ENCODE results near the gene ULBP1.

Gene ULBP1

DNA sequence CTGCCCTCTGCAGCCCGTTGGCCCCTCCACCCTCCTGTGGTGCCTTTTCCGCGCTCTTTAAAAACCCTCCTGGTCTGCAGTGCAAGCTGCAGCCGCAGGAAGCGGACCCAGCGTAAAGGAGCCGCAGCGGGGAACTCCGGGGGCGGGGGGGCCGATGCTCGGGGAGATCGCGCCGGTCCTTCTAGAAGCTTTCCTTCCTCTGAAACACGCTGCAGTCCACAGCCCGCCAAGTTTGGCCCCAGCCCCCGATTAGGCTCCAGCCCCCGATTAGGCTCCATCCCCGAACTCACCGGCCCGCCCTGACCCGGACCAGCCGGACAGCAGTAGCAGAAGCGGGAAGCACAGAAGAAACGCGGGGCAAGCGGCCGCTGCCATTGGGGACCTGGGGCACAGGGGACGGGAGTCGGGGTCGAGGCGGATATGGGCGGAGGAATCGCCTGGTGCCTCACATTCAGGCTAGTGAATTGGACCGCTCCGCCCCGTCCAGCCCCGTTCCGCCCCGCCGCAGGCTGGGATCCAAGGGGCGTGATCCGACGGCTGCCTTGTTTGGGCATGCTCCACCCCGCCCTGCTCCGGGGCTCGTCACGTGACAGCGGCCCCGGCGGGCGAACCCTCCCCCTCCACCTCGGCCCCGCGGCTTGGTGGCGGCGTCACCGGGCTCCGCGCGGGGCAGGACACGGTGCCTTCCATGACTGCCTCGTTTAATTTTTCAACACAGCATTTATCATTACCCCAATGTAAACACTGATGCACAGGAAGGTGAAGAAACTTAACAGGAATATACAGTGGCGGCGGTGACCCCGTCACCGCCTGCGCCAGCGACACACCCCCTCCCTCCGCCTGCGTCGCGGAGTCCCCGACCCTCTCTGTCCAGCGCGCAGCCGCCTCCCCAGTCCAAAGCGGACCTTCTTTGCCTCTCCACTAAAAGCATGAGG lies 41.3 kb downstream of the ULBP1 start:
- Histone ChIP-seq H3K4me2 (ENCODE audit: low read depth, low read length, poor library complexity, severe bottlenecking) (peak overlapping the region; percentile 72), H4K20me1 (ENCODE audit: low read depth, low read length) (no peaks in the 10 kb centered on the region), H3K79me2 (ENCODE audit: insufficient read depth, low read length) (no peaks in the 10 kb centered on the region), H3K9me3 (ENCODE audit: insufficient read depth, low read length) (no peaks in the 10 kb centered on the region), H3K9ac (ENCODE audit: low read length) (peak overlapping the region; percentile 73), H3F3A (ENCODE audit: insufficient read depth) (no peaks in the 10 kb centered on the region), H3K4me3 (ENCODE audit: insufficient read depth, low read length, poor library complexity, severe bottlenecking) (peak overlapping the region; percentile 78), H3K27ac (ENCODE audit: low read depth, low read length) (peak overlapping the region; percentile 73), H3K27me3 (ENCODE audit: low read length) (no peaks in the 10 kb centered on the region), H2AFZ (ENCODE audit: low read depth, low read length, severe bottlenecking) (peak overlapping the region; percentile 89), H3K9me2 (replicated peaks; ENCODE audit: insufficient read depth, low read length) (no peaks in the 10 kb centered on the region), H3K36me3 (ENCODE audit: low read length) (no peaks in the 10 kb centered on the region)
- TF ChIP-seq, protein P1, sequence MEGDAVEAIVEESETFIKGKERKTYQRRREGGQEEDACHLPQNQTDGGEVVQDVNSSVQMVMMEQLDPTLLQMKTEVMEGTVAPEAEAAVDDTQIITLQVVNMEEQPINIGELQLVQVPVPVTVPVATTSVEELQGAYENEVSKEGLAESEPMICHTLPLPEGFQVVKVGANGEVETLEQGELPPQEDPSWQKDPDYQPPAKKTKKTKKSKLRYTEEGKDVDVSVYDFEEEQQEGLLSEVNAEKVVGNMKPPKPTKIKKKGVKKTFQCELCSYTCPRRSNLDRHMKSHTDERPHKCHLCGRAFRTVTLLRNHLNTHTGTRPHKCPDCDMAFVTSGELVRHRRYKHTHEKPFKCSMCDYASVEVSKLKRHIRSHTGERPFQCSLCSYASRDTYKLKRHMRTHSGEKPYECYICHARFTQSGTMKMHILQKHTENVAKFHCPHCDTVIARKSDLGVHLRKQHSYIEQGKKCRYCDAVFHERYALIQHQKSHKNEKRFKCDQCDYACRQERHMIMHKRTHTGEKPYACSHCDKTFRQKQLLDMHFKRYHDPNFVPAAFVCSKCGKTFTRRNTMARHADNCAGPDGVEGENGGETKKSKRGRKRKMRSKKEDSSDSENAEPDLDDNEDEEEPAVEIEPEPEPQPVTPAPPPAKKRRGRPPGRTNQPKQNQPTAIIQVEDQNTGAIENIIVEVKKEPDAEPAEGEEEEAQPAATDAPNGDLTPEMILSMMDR (IDR thresholded peaks at IDR 0.05; ENCODE audit: insufficient read depth, low read length, poor library complexity, severe bottlenecking): no peak
- no peak for TF ChIP-seq EZH2phosphoT487 (conservative IDR thresholded peaks at IDR 0.05; ENCODE audit: low read length)

DNA sequence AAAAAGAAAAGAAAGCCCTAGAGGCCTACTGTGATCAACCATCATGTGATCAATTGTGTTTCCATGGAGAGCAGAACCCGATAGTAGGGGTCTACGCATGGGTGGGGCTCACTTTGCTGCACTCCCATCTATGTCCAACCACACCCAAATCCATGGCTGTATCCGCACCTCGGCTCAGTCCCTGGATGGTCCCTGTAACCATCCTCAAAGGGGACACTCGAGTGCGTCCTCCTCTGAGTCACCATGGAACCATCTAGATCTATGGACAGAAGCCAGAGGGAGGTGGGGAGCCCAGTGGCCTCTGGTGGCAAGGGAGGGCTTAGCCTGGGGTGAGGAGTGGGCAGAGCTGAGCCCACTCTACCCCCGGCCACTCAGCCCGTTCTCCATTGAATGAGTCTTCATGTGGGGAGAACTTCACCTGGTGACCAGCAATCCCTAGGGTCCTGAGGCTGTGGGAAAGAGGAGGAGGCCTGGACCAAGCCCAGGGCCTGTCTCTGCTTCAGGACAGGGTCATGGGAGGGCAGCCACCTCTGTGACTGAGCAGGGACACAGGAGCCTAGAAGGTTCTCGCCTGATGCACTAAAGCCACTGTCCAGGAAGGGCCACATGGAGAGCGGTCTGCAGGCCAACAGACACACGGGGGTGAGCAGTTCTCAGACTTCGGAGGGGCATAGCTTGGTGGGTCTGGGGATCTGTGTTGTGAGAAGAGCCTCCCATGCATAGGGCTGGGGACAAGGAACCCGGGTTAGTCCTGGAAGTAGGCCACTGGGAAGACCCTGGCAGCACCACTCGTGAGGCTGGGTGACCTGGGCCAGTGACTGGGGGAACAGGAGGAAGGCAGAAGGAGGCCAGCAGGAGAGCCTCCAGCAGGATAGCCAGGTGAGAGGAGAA lies 42.3 kb downstream of the ULBP1 start:
- Histone ChIP-seq H4K20me1 (ENCODE audit: low read depth, low read length) (no peaks in the 10 kb centered on the region), H3K9me3 (ENCODE audit: insufficient read depth, low read length) (no peaks in the 10 kb centered on the region), H3K4me2 (ENCODE audit: low read depth, low read length, poor library complexity, severe bottlenecking) (peak overlapping the region; percentile 72), H3K9ac (ENCODE audit: low read length) (peak overlapping the region; percentile 73), H3K36me3 (ENCODE audit: low read length) (no peaks in the 10 kb centered on the region), H3K27ac (ENCODE audit: low read depth, low read length) (no peak overlapping the region), H3K4me3 (ENCODE audit: insufficient read depth, low read length, poor library complexity, severe bottlenecking) (peak overlapping the region; percentile 78), H2AFZ (ENCODE audit: low read depth, low read length, severe bottlenecking) (peak overlapping the region; percentile 89), H3K27me3 (ENCODE audit: low read length) (no peaks in the 10 kb centered on the region), H3K79me2 (ENCODE audit: insufficient read depth, low read length) (no peaks in the 10 kb centered on the region), H3K9me2 (replicated peaks; ENCODE audit: insufficient read depth, low read length) (no peaks in the 10 kb centered on the region), H3F3A (ENCODE audit: insufficient read depth) (no peaks in the 10 kb centered on the region)
- no peak for TF ChIP-seq EZH2phosphoT487 (conservative IDR thresholded peaks at IDR 0.05; ENCODE audit: low read length)
- TF ChIP-seq, protein P1 (IDR thresholded peaks at IDR 0.05; ENCODE audit: insufficient read depth, low read length, poor library complexity, severe bottlenecking): no peak

DNA sequence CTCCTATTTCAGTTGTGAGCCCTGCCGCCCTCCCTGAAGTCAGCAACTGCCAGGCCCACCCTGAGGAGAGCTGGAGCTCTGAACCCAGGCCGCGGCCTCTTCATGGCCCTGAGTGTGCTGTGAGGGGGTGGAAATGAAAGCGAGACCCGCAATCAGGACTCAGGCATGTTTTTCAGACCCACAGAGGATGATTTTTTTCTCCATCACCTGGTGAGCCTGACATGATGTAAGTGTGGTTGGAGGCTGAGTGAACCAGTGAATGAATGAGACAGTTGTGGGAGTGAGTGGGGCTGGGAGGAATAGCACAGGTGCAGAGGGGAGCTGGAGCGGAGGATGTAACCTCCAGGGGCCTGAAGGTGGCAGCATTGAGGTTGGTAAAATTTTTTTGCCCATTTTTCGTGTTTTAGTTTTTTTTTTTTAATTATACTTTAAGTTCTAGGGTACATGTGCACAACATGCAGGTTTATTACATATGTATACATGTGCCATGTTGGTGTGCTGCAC lies 43.3 kb downstream of the ULBP1 start:
- TF ChIP-seq, protein P1 (IDR thresholded peaks at IDR 0.05; ENCODE audit: insufficient read depth, low read length, poor library complexity, severe bottlenecking): peak; percentile 27
- TF ChIP-seq EZH2phosphoT487 (conservative IDR thresholded peaks at IDR 0.05; ENCODE audit: low read length): no peak
- no peaks in the 10 kb centered on the region for H3K79me2 ChIP-seq (ENCODE audit: insufficient read depth, low read length)
- no peaks in the 10 kb centered on the region for H4K20me1 ChIP-seq (ENCODE audit: low read depth, low read length)
- no peak overlapping the region for H2AFZ ChIP-seq (ENCODE audit: low read depth, low read length, severe bottlenecking)
- H3K27me3 ChIP-seq (ENCODE audit: low read length): no peaks in the 10 kb centered on the region
- H3K27ac ChIP-seq (ENCODE audit: low read depth, low read length): no peak overlapping the region
- no peak overlapping the region for H3K4me3 ChIP-seq (ENCODE audit: insufficient read depth, low read length, poor library complexity, severe bottlenecking)
- H3K9me2 ChIP-seq (replicated peaks; ENCODE audit: insufficient read depth, low read length): no peaks in the 10 kb centered on the region
- H3K9me3 ChIP-seq (ENCODE audit: insufficient read depth, low read length): no peaks in the 10 kb centered on the region
- H3F3A ChIP-seq (ENCODE audit: insufficient read depth): no peaks in the 10 kb centered on the region
- H3K36me3 ChIP-seq (ENCODE audit: low read length): no peaks in the 10 kb centered on the region
- H3K9ac ChIP-seq (ENCODE audit: low read length): no peak overlapping the region
- H3K4me2 ChIP-seq (ENCODE audit: low read depth, low read length, poor library complexity, severe bottlenecking): no peak overlapping the region
